ENCODE measurements around the gene MESP2. TPM values are rescaled to one million over a fixed set of nuclear protein-coding genes. Genes with fewer than 3 reads are reported as not detected.

MESP2 gene
- total and polyA plus RNA-seq, 2 donors from 2014 or later: 0.24 to 0.47 TPM

- Histone ChIP-seq H3K4me3 (ENCODE audit: low read length in 3 of 3) (peak overlapping the region in 1 of 3 donors; percentile 76), H3K9me3 (ENCODE audit: control insufficient read depth in 2 of 3, insufficient read depth in 1 of 3, low read length in 3 of 3) (no peaks in the 10 kb centered on the region), H3K27me3 (ENCODE audit: control insufficient read depth, insufficient read depth, low read length) (no peaks in the 10 kb centered on the region), H3K4me1 (ENCODE audit: control insufficient read depth in 2 of 3, insufficient read depth in 2 of 3, low read depth in 1 of 3, low read length in 3 of 3) (peaks cover 0 to 17% (median 0%) of the 10 kb centered on the region in 3 donors), H3K9ac (ENCODE audit: low read length in 3 of 3) (no peak overlapping the region), H3K36me3 (ENCODE audit: control insufficient read depth in 2 of 3, insufficient read depth in 3 of 3, low read length in 3 of 3) (peaks cover 0 to 20% (median 3%) of the 10 kb centered on the region in 3 donors), H3K27ac (ENCODE audit: low read depth in 2 of 2, low read length in 2 of 2) (no peak overlapping the region)
- FAIRE-seq (no peak), DNase-seq (peak in 4 of 5 donors; percentile 51 to 73 (median 66))
- TF ChIP-seq, protein P1, sequence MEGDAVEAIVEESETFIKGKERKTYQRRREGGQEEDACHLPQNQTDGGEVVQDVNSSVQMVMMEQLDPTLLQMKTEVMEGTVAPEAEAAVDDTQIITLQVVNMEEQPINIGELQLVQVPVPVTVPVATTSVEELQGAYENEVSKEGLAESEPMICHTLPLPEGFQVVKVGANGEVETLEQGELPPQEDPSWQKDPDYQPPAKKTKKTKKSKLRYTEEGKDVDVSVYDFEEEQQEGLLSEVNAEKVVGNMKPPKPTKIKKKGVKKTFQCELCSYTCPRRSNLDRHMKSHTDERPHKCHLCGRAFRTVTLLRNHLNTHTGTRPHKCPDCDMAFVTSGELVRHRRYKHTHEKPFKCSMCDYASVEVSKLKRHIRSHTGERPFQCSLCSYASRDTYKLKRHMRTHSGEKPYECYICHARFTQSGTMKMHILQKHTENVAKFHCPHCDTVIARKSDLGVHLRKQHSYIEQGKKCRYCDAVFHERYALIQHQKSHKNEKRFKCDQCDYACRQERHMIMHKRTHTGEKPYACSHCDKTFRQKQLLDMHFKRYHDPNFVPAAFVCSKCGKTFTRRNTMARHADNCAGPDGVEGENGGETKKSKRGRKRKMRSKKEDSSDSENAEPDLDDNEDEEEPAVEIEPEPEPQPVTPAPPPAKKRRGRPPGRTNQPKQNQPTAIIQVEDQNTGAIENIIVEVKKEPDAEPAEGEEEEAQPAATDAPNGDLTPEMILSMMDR (IDR thresholded peaks at IDR 0.05; ENCODE audit: borderline replicate concordance, extremely low read depth, insufficient read depth): no peak
- intact Hi-C loops (cut with DNase I): no loop called here
These were observed 26.2 kb downstream of the MESP2 start for GRCh38 chr15:89802231-89802928.

DNA sequence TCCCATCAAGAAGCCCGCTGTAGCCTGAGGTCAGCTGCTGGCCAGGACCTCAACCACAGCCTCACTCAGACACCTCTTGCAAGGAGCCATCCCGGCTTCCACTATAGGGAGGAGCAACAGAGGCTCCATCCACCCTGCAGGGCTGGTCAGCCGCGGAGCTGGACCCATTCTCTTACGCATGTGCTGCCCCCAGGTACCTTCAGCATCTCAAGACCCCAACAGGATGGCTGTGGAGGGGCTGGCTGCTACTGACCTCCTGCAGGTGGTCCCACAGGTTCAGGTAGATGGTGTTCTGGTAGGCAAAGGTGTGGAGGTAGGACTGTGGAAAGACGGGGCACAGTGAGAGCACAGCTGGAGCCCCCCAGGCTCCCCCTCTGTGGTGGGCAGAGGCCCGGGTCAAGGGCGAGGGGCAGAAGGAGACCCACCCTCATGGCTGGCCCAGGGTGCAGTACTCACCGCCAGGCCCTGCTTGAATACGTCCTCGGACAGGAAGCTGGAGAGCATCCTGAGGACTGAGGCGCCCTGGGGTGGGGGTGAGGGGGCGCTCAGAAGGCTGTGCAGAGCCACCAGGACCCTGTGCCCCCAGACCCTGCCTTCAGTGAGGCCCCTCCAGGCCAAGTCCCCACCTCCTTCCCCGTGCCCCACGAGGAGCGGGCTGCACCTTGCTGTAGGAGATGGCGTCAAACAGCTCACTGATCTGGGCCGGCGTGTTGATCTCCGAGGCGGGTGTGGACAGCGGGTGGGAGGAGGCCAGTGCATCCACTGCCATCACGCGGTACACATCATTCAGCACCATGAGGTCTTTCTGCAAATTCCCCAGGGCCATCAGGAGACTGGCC, 27.1 kb downstream of the MESP2 start:
- peak overlapping the region in 2 of 3 donors; percentile 76 to 81 for H3K4me3 ChIP-seq (ENCODE audit: low read length in 3 of 3)
- H3K9me3 ChIP-seq (ENCODE audit: control insufficient read depth in 2 of 3, insufficient read depth in 1 of 3, low read length in 3 of 3): no peaks in the 10 kb centered on the region
- peaks cover 0 to 20% (median 7%) of the 10 kb centered on the region in 3 donors for H3K4me1 ChIP-seq (ENCODE audit: control insufficient read depth in 2 of 3, insufficient read depth in 2 of 3, low read depth in 1 of 3, low read length in 3 of 3)
- TF ChIP-seq, protein P1 (IDR thresholded peaks at IDR 0.05; ENCODE audit: borderline replicate concordance, extremely low read depth, insufficient read depth): no peak
- peak in 1 of 5 donors; percentile 59 for DNase-seq
- peak overlapping the region; percentile 53 to 57 for H3K27ac ChIP-seq (ENCODE audit: low read depth in 2 of 2, low read length in 2 of 2)
- intact Hi-C loops (cut with DNase I): no loop called here
- no peaks in the 10 kb centered on the region for H3K27me3 ChIP-seq (ENCODE audit: control insufficient read depth, insufficient read depth, low read length)
- FAIRE-seq: no peak
- H3K36me3 ChIP-seq (ENCODE audit: control insufficient read depth in 2 of 3, insufficient read depth in 3 of 3, low read length in 3 of 3): peaks cover 0 to 20% (median 3%) of the 10 kb centered on the region in 3 donors
- no peak overlapping the region for H3K9ac ChIP-seq (ENCODE audit: low read length in 3 of 3)

DNA sequence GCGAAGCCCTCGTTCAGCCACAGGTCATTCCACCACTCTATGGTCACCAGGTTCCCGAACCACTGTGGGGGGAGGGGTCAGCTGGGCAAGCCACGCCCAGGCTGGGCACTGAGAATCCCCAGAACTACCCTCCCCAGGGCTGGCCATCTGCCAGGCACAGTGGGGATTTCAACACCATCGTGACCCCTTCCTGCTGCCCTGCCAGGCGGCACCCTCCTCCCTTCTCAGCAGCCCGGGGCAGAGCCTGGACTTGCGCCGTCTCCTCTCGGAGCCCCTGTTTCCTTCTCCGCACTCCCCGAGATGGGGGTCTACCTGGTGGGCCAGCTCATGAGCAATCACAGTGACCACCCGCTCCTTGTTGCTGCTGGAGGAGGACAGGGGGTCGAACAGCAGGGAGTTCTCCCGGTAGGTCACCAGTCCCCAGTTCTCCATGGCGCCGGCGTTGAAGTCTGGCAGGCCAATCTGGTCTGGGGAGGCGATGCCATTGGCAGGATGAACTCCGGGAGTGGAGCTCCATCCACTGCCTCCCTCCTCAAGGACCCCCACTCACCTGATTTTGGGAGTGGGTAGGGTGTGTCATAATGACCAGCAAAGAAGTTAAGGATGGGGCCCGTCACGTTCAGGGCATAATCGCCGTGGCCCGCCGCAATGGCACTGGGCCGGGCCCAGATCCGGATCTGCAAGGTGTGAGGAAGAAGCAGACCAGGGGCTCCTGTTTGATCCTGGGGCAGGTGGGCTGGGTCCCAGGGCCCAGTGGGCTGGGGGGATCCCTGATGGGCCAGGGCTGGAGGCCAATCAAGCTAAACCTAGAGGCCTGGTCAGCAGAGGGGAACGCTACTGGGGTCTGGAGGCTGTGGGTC, 28.0 kb downstream of the MESP2 start:
- intact Hi-C loops (cut with DNase I): no loop called here
- Histone ChIP-seq H3K9me3 (ENCODE audit: control insufficient read depth in 2 of 3, insufficient read depth in 1 of 3, low read length in 3 of 3) (no peaks in the 10 kb centered on the region), H3K4me1 (ENCODE audit: control insufficient read depth in 2 of 3, insufficient read depth in 2 of 3, low read depth in 1 of 3, low read length in 3 of 3) (peaks cover 0 to 29% (median 16%) of the 10 kb centered on the region in 3 donors), H3K27me3 (ENCODE audit: control insufficient read depth, insufficient read depth, low read length) (no peaks in the 10 kb centered on the region), H3K36me3 (ENCODE audit: control insufficient read depth in 2 of 3, insufficient read depth in 3 of 3, low read length in 3 of 3) (peaks cover 0 to 20% (median 3%) of the 10 kb centered on the region in 3 donors), H3K27ac (ENCODE audit: low read depth in 2 of 2, low read length in 2 of 2) (peak overlapping the region; percentile 43 to 53), H3K4me3 (ENCODE audit: low read length in 3 of 3) (peak overlapping the region in 2 of 3 donors; percentile 76 to 81), H3K9ac (ENCODE audit: low read length in 3 of 3) (peak overlapping the region in 1 of 3 donors; percentile 3)
- TF ChIP-seq, protein P1 (IDR thresholded peaks at IDR 0.05; ENCODE audit: borderline replicate concordance, extremely low read depth, insufficient read depth): no peak
- FAIRE-seq (no peak), DNase-seq (peak in 1 of 5 donors; percentile 73)
